ENCODE results near the gene GLYATL1.

The GLYATL1 gene

DNA sequence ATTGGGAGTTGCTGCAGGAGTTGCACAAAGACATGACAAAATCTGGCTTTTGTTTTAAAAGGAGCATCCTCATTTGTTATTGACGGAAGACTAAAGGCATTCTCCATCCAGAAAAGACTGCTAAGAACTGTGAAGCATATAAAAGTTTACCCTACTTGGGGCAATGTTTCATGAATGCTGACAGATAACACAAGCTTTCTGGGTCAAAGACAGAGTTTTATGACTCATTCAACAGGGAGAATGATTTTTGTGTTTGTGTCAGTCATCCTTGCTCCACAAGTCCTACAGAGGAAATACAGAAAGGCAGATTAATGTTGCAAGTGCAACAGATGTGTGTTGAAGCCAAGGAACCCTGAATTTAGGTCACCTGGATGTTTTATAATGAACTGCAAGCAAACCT, 2.5 kb downstream of the GLYATL1 start:
- no peaks in the 10 kb centered on the region for H3K4me1 Mint-ChIP-seq (ENCODE audit: low read depth)
- no peaks in the 10 kb centered on the region for H3K36me3 Mint-ChIP-seq
- H3K27me3 Mint-ChIP-seq: peaks cover 9% of the 10 kb centered on the region
- no peaks in the 10 kb centered on the region for H3K9me3 Mint-ChIP-seq (ENCODE audit: low read depth)
- H3K4me3 Mint-ChIP-seq: no peak overlapping the region
- no peak overlapping the region for H3K27ac Mint-ChIP-seq

GRCh38 chr11:58945663-58946062, 6.4 kb downstream of the GLYATL1 start:
- no peak overlapping the region for H3K27ac Mint-ChIP-seq
- no peaks in the 10 kb centered on the region for H3K4me1 Mint-ChIP-seq (ENCODE audit: low read depth)
- H3K36me3 Mint-ChIP-seq: no peaks in the 10 kb centered on the region
- no peak overlapping the region for H3K4me3 Mint-ChIP-seq
- H3K27me3 Mint-ChIP-seq: peaks cover 9% of the 10 kb centered on the region
- H3K9me3 Mint-ChIP-seq (ENCODE audit: low read depth): no peaks in the 10 kb centered on the region

DNA sequence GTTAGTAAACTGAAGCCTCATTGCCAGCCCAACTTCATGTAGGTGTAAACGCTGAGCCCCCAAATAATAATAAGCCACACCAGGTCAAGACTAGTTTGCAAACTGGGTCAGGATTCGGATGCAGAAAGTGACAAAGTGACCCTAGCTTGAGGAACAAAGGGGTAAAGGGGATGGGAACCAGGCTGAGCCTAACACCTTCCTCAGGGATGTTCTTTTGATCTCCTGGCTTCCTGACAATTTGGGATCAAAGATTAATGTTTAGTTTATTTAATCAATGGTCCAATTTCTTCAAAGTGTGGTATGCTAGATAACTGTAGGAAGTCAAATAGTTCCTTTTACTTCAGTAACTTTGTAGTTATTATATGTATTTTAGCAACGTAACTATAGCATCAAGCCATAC, 9.9 kb downstream of the GLYATL1 start:
- no peak overlapping the region for H3K4me3 Mint-ChIP-seq
- H3K4me1 Mint-ChIP-seq (ENCODE audit: low read depth): no peaks in the 10 kb centered on the region
- no peaks in the 10 kb centered on the region for H3K36me3 Mint-ChIP-seq
- H3K9me3 Mint-ChIP-seq (ENCODE audit: low read depth): no peaks in the 10 kb centered on the region
- no peak overlapping the region for H3K27ac Mint-ChIP-seq
- H3K27me3 Mint-ChIP-seq: peaks cover 9% of the 10 kb centered on the region

GRCh38 chr11:58957922-58958321, 18.6 kb downstream of the GLYATL1 start:
- no peak overlapping the region for H3K27ac Mint-ChIP-seq
- no peaks in the 10 kb centered on the region for H3K27me3 Mint-ChIP-seq
- H3K9me3 Mint-ChIP-seq (ENCODE audit: low read depth): no peaks in the 10 kb centered on the region
- no peak overlapping the region for H3K4me3 Mint-ChIP-seq
- no peaks in the 10 kb centered on the region for H3K36me3 Mint-ChIP-seq
- no peaks in the 10 kb centered on the region for H3K4me1 Mint-ChIP-seq (ENCODE audit: low read depth)

GRCh38 chr11:58958500-58958899, 19.2 kb downstream of the GLYATL1 start:
- no peaks in the 10 kb centered on the region for H3K4me1 Mint-ChIP-seq (ENCODE audit: low read depth)
- no peak overlapping the region for H3K27ac Mint-ChIP-seq
- H3K27me3 Mint-ChIP-seq: peaks cover 1% of the 10 kb centered on the region
- no peaks in the 10 kb centered on the region for H3K36me3 Mint-ChIP-seq
- H3K4me3 Mint-ChIP-seq: no peak overlapping the region
- H3K9me3 Mint-ChIP-seq (ENCODE audit: low read depth): no peaks in the 10 kb centered on the region

DNA sequence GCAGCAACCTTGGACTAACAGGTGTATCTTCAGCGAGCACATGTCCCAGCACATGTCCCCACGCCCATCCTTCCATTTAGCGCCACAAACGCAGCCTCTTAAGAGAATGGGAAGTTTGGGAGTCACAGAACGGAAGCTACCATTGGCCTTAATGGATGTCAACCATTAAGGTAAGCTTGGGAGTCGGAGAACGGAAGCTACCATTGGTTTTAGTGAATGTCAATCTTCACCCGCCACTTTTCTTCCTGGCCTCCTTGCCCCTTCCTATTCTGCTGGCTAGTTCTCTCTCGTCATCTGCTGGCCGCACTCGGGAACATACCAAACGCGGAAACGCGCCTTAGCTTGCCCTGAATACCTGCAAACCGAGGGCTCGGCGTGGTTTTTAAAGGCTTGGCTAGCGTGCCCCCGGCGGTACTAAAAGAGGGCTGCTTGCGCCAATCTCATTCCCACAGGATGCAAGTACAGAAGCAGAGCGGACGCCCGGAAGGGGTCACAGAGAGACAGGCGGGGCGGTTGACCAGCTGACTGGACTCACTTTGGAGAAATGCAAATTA, 24.3 kb downstream of the GLYATL1 start:
- no peaks in the 10 kb centered on the region for H3K36me3 Mint-ChIP-seq
- no peak overlapping the region for H3K27ac Mint-ChIP-seq
- no peaks in the 10 kb centered on the region for H3K9me3 Mint-ChIP-seq (ENCODE audit: low read depth)
- no peaks in the 10 kb centered on the region for H3K4me1 Mint-ChIP-seq (ENCODE audit: low read depth)
- peaks cover 6% of the 10 kb centered on the region for H3K27me3 Mint-ChIP-seq
- no peak overlapping the region for H3K4me3 Mint-ChIP-seq

- Mint-ChIP-seq H3K36me3 (no peaks in the 10 kb centered on the region), H3K9me3 (ENCODE audit: low read depth) (no peaks in the 10 kb centered on the region), H3K4me1 (ENCODE audit: low read depth) (no peaks in the 10 kb centered on the region), H3K4me3 (no peak overlapping the region), H3K27me3 (peaks cover 6% of the 10 kb centered on the region), H3K27ac (no peak overlapping the region)
Measured at GRCh38 chr11:58965246-58965985, 26.1 kb downstream of the GLYATL1 start.

- Mint-ChIP-seq H3K4me1 (ENCODE audit: low read depth) (no peaks in the 10 kb centered on the region), H3K27ac (no peak overlapping the region), H3K27me3 (peaks cover 12% of the 10 kb centered on the region), H3K36me3 (no peaks in the 10 kb centered on the region), H3K4me3 (no peak overlapping the region), H3K9me3 (ENCODE audit: low read depth) (no peaks in the 10 kb centered on the region)
Measured at GRCh38 chr11:58968251-58968711, 29.0 kb downstream of the GLYATL1 start.

GRCh38 chr11:58977470-58977869, 38.2 kb downstream of the GLYATL1 start:
- Mint-ChIP-seq H3K27ac (no peak overlapping the region), H3K9me3 (ENCODE audit: low read depth) (no peaks in the 10 kb centered on the region), H3K4me3 (no peak overlapping the region), H3K4me1 (ENCODE audit: low read depth) (no peaks in the 10 kb centered on the region), H3K36me3 (no peaks in the 10 kb centered on the region), H3K27me3 (peaks cover 1% of the 10 kb centered on the region)

GRCh38 chr11:58979222-58979621, 39.9 kb downstream of the GLYATL1 start:
- Mint-ChIP-seq H3K4me3 (no peak overlapping the region), H3K36me3 (no peaks in the 10 kb centered on the region), H3K4me1 (ENCODE audit: low read depth) (no peaks in the 10 kb centered on the region), H3K27me3 (peaks cover 2% of the 10 kb centered on the region), H3K9me3 (ENCODE audit: low read depth) (no peaks in the 10 kb centered on the region), H3K27ac (no peak overlapping the region)

DNA sequence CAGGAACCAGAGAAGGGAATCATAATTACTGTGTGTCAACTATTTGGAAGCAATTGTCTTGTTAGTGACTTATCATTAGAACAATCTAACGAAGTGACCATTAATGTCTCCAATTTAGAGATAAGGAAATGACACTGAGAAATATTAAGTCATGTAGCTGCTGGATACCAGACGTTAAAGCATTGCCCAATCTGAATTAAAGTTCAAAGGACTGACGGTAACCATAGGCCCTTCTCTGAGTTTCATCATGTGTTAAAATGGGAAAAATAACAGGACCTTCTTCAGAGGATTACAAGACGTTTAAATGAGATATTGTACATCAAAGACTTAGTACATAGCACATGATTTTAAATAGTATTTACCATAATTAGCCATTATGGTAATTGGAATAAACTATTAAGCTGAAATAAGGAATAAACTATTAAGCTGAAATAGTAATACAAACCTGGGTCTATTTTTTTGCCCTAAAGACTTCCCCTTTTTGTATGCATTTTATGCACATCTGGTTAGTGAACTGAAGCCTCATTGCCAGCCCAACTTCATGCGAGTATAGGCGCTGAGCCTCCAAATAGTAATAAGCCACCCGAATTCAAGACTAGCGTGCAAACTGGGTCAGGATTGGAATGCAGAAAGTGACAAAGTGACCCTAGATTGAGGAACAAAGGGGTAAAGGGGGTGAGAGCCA, 41.0 kb downstream of the GLYATL1 start:
- no peaks in the 10 kb centered on the region for H3K4me1 Mint-ChIP-seq (ENCODE audit: low read depth)
- no peaks in the 10 kb centered on the region for H3K9me3 Mint-ChIP-seq (ENCODE audit: low read depth)
- H3K36me3 Mint-ChIP-seq: no peaks in the 10 kb centered on the region
- H3K27ac Mint-ChIP-seq: no peak overlapping the region
- H3K4me3 Mint-ChIP-seq: no peak overlapping the region
- peaks cover 7% of the 10 kb centered on the region for H3K27me3 Mint-ChIP-seq

DNA sequence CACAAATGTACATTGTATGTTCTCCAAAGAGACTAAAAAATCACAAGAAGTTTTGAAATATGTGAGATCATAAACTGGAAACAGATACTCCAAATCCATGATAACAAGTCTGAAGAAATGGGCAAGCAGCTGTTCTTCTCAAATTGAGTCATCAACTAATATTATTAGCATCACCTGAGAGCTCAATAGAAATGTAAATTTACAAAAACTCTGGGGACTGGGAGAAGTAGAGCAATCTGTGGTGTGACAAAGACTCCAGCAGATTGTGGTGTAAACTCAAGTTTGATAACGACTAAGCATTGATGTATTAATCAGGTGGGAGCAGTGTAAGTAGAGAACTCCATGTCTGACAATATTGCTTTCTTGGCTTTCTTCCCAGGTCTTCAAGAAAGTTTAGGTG, 53.2 kb downstream of the GLYATL1 start:
- no peak overlapping the region for H3K27ac Mint-ChIP-seq
- H3K4me3 Mint-ChIP-seq: no peak overlapping the region
- peaks cover 20% of the 10 kb centered on the region for H3K27me3 Mint-ChIP-seq
- H3K9me3 Mint-ChIP-seq (ENCODE audit: low read depth): no peaks in the 10 kb centered on the region
- no peaks in the 10 kb centered on the region for H3K4me1 Mint-ChIP-seq (ENCODE audit: low read depth)
- no peaks in the 10 kb centered on the region for H3K36me3 Mint-ChIP-seq

DNA sequence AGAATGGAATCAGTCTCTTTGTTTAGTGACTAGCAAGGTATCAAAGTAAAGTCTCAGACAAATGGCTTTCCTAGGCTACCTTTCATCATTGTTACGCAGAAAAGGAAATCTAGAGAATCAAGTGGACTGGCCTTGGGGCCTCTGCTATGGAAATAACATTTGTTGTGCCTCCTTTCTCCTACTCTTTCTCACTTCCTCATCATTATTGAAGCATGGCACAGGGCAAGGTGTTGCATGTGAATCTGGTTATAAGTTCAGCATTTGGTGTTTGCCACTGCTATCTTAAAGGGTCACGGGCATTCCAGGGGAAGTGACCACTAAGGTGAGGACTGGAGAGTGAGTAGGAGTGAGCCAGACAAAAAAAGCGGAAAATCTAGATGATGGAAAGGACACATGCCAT, 54.9 kb downstream of the GLYATL1 start:
- Mint-ChIP-seq H3K4me1 (ENCODE audit: low read depth) (no peaks in the 10 kb centered on the region), H3K4me3 (no peak overlapping the region), H3K36me3 (no peaks in the 10 kb centered on the region), H3K27ac (no peak overlapping the region), H3K27me3 (peaks cover 15% of the 10 kb centered on the region), H3K9me3 (ENCODE audit: low read depth) (no peaks in the 10 kb centered on the region)

DNA sequence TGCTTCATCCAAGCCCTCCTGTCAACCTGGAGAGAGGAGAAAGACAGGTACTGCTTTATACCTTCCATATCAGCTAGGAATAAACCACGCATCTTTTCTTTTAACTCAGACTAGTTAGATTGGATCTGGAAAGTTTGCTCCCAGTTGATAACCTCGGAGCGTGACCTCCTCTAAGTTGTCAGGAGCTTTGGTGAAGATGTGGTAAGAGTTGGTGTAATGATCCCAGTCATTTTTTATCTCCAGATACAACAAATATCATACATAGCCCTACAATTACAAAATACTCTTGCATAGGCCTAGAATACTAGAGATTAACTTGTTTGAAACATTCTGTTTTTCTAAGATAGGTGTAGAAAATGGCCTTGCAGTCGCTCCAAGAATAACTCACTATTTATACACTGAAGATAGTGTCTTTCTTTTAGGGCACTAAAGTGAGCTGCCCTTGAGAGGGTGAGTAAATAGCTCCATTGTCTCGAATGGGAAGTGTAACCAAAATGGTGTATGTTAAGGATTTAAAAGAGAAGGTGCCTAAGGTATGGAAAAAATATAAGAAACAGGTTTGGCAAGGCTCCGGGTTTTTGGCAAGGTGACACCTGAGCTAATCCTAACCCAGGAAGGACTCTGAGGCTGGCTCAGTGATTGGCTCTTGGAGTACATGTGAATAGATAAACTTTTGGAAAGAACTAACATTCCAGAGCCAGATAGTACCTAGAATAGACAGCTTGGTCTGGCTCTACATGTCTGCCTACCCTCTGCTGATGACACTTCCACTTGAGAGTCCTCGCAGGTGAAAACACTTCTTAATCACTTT, 59.4 kb downstream of the GLYATL1 start:
- H3K9me3 Mint-ChIP-seq (ENCODE audit: low read depth): no peaks in the 10 kb centered on the region
- no peaks in the 10 kb centered on the region for H3K36me3 Mint-ChIP-seq
- no peak overlapping the region for H3K27ac Mint-ChIP-seq
- no peaks in the 10 kb centered on the region for H3K4me1 Mint-ChIP-seq (ENCODE audit: low read depth)
- H3K27me3 Mint-ChIP-seq: peaks cover 9% of the 10 kb centered on the region
- H3K4me3 Mint-ChIP-seq: no peak overlapping the region

GRCh38 chr11:58999291-58999680, 60.0 kb downstream of the GLYATL1 start:
- H3K27ac Mint-ChIP-seq: no peak overlapping the region
- peaks cover 9% of the 10 kb centered on the region for H3K27me3 Mint-ChIP-seq

More at GRCh38 chr11:58999291-58999680, 60.0 kb downstream of the GLYATL1 start:
- Mint-ChIP-seq H3K4me1 (ENCODE audit: low read depth) (no peaks in the 10 kb centered on the region), H3K9me3 (ENCODE audit: low read depth) (no peaks in the 10 kb centered on the region), H3K36me3 (no peaks in the 10 kb centered on the region), H3K4me3 (no peak overlapping the region)

Data from activated naive CD8-positive, alpha-beta T cell (primary cell).